GM12878 (cell line): ENCODE data around the gene ZG16B. TPM values are rescaled to one million over a fixed set of nuclear protein-coding genes. Genes with fewer than 3 reads are reported as not detected.

ENCODE experiments used
- ATAC-seq: fragments of 200-7000 bp; cut with Tn5 transposase; 3 replicates; pipeline ENCODE4 v1.9.1; 2020; ENCODE audit warnings: mild to moderate bottlenecking, moderate library complexity
- BruUV-seq: library from RNA; stranded (reverse); fragments of 400-500 nt; replicated peaks from 2 replicates; lab custom pipeline; 2021; lab: Mats Ljungman, UMichigan
- CTCF ChIA-PET: fragments of 300-600 bp; sonication (Branson Sonifier 250); formaldehyde crosslinking; extraction: SDS; loops from one replicate; lab custom pipeline; 2021; ENCODE audit warnings: inconsistent platforms; lab: Yijun Ruan, JAX
- POLR2A ChIA-PET: fragments of 350-600 bp; formaldehyde crosslinking; extraction: SDS; loops from one replicate; lab custom pipeline; 2021; ENCODE audit warnings: inconsistent platforms; lab: Charles Lee
- RAD21 ChIA-PET: fragments of 300-600 bp; sonication (Branson Sonifier 250); formaldehyde crosslinking; loops from one replicate; lab custom pipeline; 2023; ENCODE audit warnings: antibody characterized with exemption; ENCODE audit not compliant: unreplicated experiment; lab: Charles Lee
- SMC1A ChIA-PET: fragments of 300-600 bp; sonication (Branson Sonifier 250); formaldehyde crosslinking; loops from one replicate; lab custom pipeline; 2023; ENCODE audit not compliant: unreplicated experiment, uncharacterized antibody; lab: Charles Lee
- DNase-seq: peaks from one replicate; pipeline ENCODE4 v3.0.0-alpha.2; 2011; ENCODE audit warnings: low read depth, low spot score
- FAIRE-seq: peaks from 3 replicates; lab custom pipeline; 2011; peaks lifted over from hg19 to GRCh38; lab: Jason Lieb, UNC
- H2AFZ ChIP-seq: 2 replicates; pipeline ENCODE4 v1.6.0; 2011; ENCODE audit warnings: low read depth, low read length, control low read depth; ENCODE audit not compliant: control insufficient read depth
- H3K27ac ChIP-seq: 2 replicates; pipeline ENCODE4 v1.5.1; 2011; ENCODE audit warnings: control low read depth; ENCODE audit not compliant: control insufficient read depth, insufficient read depth
- H3K27me3 ChIP-seq, 2 experiments: replicated peaks in 1 of 2; 2 replicates each; pipeline versions ENCODE4 v1.6.0 to v1.6.1; 2011; ENCODE audit warnings: low read length in 1 of 2; ENCODE audit not compliant: control insufficient read depth in 2 of 2, insufficient read depth in 2 of 2
- H3K36me3 ChIP-seq, 2 experiments: 2 replicates each; pipeline ENCODE4 v1.5.1; 2011; ENCODE audit warnings: low read length in 1 of 2; ENCODE audit not compliant: control insufficient read depth in 2 of 2, insufficient read depth in 2 of 2
- H3K4me1 ChIP-seq: 2 replicates; pipeline ENCODE4 v1.6.1; 2011; ENCODE audit warnings: mild to moderate bottlenecking, low read length, moderate library complexity, mixed read lengths; ENCODE audit not compliant: control insufficient read depth, insufficient read depth
- H3K4me2 ChIP-seq: 2 replicates; pipeline ENCODE4 v1.6.0; 2011; ENCODE audit warnings: control low read depth; ENCODE audit not compliant: control insufficient read depth, insufficient read depth
- H3K4me3 ChIP-seq: fragments of 200-600 bp; sonication (generic); 2 replicates; pipeline ENCODE4 v1.5.1; 2016
- H3K79me2 ChIP-seq: 2 replicates; pipeline ENCODE4 v1.6.0; 2011; ENCODE audit warnings: low read length; ENCODE audit not compliant: control insufficient read depth, insufficient read depth
- H3K9ac ChIP-seq: 2 replicates; pipeline ENCODE4 v1.8.0; 2011; ENCODE audit warnings: low read length, control low read depth, mixed read lengths; ENCODE audit not compliant: control insufficient read depth, insufficient read depth
- H3K9me3 ChIP-seq: replicated peaks from 3 replicates; pipeline ENCODE4 v1.5.1; 2011; ENCODE audit warnings: mild to moderate bottlenecking, low read length; ENCODE audit not compliant: control insufficient read depth, insufficient read depth
- H4K20me1 ChIP-seq: 2 replicates; pipeline ENCODE4 v1.6.0; 2011; ENCODE audit not compliant: control insufficient read depth, insufficient read depth
- CBX3 ChIP-seq: fragments of 200-600 bp; sonication (generic); IDR thresholded peaks from 2 replicates; pipeline ENCODE4 v1.6.1; 2016; ENCODE audit warnings: low read depth, borderline replicate concordance
- CEBPB ChIP-seq, 2 experiments: fragments of 150-350 bp in 1 of 2; IDR thresholded peaks; 2 replicates each; pipeline ENCODE4 v1.6.1; 2012 to 2014; ENCODE audit warnings: low read depth in 2 of 2, low read length in 2 of 2, borderline replicate concordance in 1 of 2, inconsistent platforms in 1 of 2
- NFXL1 ChIP-seq: fragments of 450-650 bp; IDR thresholded peaks from 2 replicates; pipeline ENCODE4 v1.6.1; 2017; ENCODE audit warnings: antibody characterized with exemption, mild to moderate bottlenecking, borderline replicate concordance
- POLR2A ChIP-seq: IDR thresholded peaks from 2 replicates; pipeline ENCODE4 v1.6.1; 2011; ENCODE audit warnings: low read depth, mild to moderate bottlenecking, low read length
- POU2F2 ChIP-seq: IDR thresholded peaks from 3 replicates; pipeline ENCODE4 v1.6.1; 2011; ENCODE audit warnings: low read depth, mild to moderate bottlenecking, low read length, borderline replicate concordance
- SREBF1 ChIP-seq: IDR thresholded peaks from 2 replicates; pipeline ENCODE4 v1.6.1; 2012; ENCODE audit warnings: mild to moderate bottlenecking, low read length
- SUZ12 ChIP-seq: fragments of 200-600 bp; sonication (generic); IDR thresholded peaks from one replicate; pipeline ENCODE4 v1.6.1; 2018; ENCODE audit warnings: antibody characterized with exemption, mild to moderate bottlenecking; ENCODE audit not compliant: unreplicated experiment
- ZNF217 ChIP-seq: fragments of 450-650 bp; IDR thresholded peaks from 2 replicates; pipeline ENCODE4 v1.6.1; 2017; ENCODE audit warnings: antibody characterized with exemption, mild to moderate bottlenecking
- ZNF592 ChIP-seq: fragments of 450-650 bp; IDR thresholded peaks from 2 replicates; pipeline ENCODE4 v1.6.1; 2017; ENCODE audit warnings: mild to moderate bottlenecking, moderate library complexity
- ZNF622 ChIP-seq: fragments of 450-650 bp; IDR thresholded peaks from 2 replicates; pipeline ENCODE4 v1.6.1; 2017; ENCODE audit warnings: mild to moderate bottlenecking, inconsistent platforms
- ZNF687 ChIP-seq: fragments of 450-650 bp; IDR thresholded peaks from 2 replicates; pipeline ENCODE4 v1.6.1; 2017; ENCODE audit warnings: mild to moderate bottlenecking, moderate library complexity
- WGBS: methylation state at CpG from one replicate; pipeline ENCODE4 v1.1.6; 2016; ENCODE audit warnings: low lambda C conversion rate; ENCODE audit not compliant: insufficient replicate concordance, insufficient coverage; ENCODE audit errors: missing lambda C conversion rate; 5-methylcytosine and 5-hydroxymethylcytosine counted together
- in situ Hi-C: fragments of 300-500 bp; cut with MboI; formaldehyde crosslinking; loops from 9 replicates; pipeline ENCODE4 v1.14.3; 2018; ENCODE audit warnings: mixed read lengths
- intact Hi-C: fragments of 100-400 bp; cut with micrococcal nuclease; formaldehyde crosslinking; loops from one replicate; pipeline ENCODE4 v1.14.2; 2022; ENCODE audit not compliant: unreplicated experiment
- polyA plus RNA-seq, 11 experiments: library from polyadenylated mRNA; depleted of rRNA in 4 of 11; unstranded in 6 of 11; stranded (reverse) in 5 of 11; fragments of >200 nt; fragmentation: Nextera tagmentation in 4 of 11; fragmentation: Illumina TruSeq in 1 of 11; extraction: Ambion mirVana in 4 of 11; extraction: Trizol in 1 of 11; gene quantifications; 1 replicate in 1 of 11; 2 replicates in 10 of 11; pipeline versions ENCODE4 v1.2.1 to v1.2.3, GENCODE V29; 2011 to 2016; ENCODE audit warnings: inconsistent platforms in 2 of 11, missing spikeins in 2 of 11, low read depth in 1 of 11
- total RNA-seq, 4 experiments: library from RNA; depleted of rRNA in 3 of 4; stranded (reverse); fragments of >200 nt in 3 of 4; fragmentation: Illumina TruSeq in 1 of 4; extraction: Trizol in 1 of 4; gene quantifications; 2 replicates each; pipeline versions ENCODE4 v1.2.1 to v1.2.3, GENCODE V29; 2013 to 2021

The ZG16B gene
- total and polyA plus RNA-seq, 10 of the 15 experiments (the other 5 are each of a cell fraction or from before 2014, with no cell fraction given), result 1.00 to 11.6 (median 5.8) TPM

- peaks cover 0 to 1% of the 10 kb centered on the region in 2 experiments; a peak in 1 of 4 replicates for H3K27me3 ChIP-seq
- FAIRE-seq, result no peak
These were observed 26.4 kb upstream of the ZG16B start for GRCh38 chr16:2803545-2804195.

More at GRCh38 chr16:2803545-2804195, 26.4 kb upstream of the ZG16B start:
- DNase-seq (no peak), ATAC-seq (no peak)
- TF ChIP-seq ZNF217 (no peak), NFXL1 (no peak), ZNF592 (no peak), POLR2A (no peak), ZNF687 (no peak), CBX3 (no peak), POU2F2 (no peak), SUZ12 (no peak), ZNF622 (no peak), CEBPB (IDR thresholded peaks at IDR 0.05; ENCODE audit: borderline replicate concordance in 1 of 2, low read depth in 2 of 2, low read length in 2 of 2) (no peak), SREBF1 (no peak)
- intact Hi-C loops, result loop anchor here (10.0 kb wide), 1 partner anchor 51 kb away; the partner anchor contains the start of gene PRSS22
- no peak overlapping the region for H3K4me2 ChIP-seq
- no peaks in the 10 kb centered on the region for H4K20me1 ChIP-seq
- POLR2A ChIA-PET, result no interaction called here
- SMC1A ChIA-PET, result no interaction called here
- no peak overlapping the region for H3K27ac ChIP-seq
- no peaks in the 10 kb centered on the region for H3K4me1 ChIP-seq
- H3K79me2 ChIP-seq, result no peaks in the 10 kb centered on the region
- no peak overlapping the region for H3K4me3 ChIP-seq
- H3K36me3 ChIP-seq, result no peaks in the 10 kb centered on the region
- no peak overlapping the region for H3K9ac ChIP-seq
- BruUV-seq, result no TSS peak
- in situ Hi-C loops, result no loop called here
- 30% methylated on average over 3 of the region's 3 CpGs for WGBS
- RAD21 ChIA-PET, result no interaction called here
- no peak overlapping the region for H2AFZ ChIP-seq
- no peaks in the 10 kb centered on the region for H3K9me3 ChIP-seq
- CTCF ChIA-PET, result no interaction called here
